OCI-M2 (cell line): Measurements from ENCODE around the gene FRYL.
"Not testable (repeated sequence)": the region's sequence is repeated elsewhere in the genome, so short reads cannot be mapped to it uniquely, and the experiment has no call there.

Experiments used
- DNase-seq: peaks from one replicate; lab custom pipeline; 2025; ENCODE audit not compliant: unreplicated experiment; lab: John Stamatoyannopoulos, UW

Gene FRYL

DNA sequence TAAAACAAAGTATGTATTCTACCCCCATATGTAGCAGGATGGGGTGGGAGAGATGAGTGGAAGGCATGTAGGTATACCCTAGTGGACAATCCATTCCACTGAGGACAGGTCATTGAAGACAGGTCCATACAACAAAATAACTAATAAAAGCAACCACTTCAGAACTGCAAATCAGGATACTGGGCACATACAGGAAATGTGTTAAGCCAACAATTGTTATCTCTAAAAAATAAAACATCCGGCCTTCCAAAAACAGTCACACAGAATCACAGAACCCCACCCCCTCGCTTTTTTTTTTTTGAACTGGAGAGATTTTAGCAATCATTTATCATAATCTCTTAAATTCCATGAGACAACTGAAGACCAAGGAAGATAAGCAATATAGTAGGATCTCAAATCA is 112.9 kb downstream of the FRYL start:
- no peak for DNase-seq

DNA sequence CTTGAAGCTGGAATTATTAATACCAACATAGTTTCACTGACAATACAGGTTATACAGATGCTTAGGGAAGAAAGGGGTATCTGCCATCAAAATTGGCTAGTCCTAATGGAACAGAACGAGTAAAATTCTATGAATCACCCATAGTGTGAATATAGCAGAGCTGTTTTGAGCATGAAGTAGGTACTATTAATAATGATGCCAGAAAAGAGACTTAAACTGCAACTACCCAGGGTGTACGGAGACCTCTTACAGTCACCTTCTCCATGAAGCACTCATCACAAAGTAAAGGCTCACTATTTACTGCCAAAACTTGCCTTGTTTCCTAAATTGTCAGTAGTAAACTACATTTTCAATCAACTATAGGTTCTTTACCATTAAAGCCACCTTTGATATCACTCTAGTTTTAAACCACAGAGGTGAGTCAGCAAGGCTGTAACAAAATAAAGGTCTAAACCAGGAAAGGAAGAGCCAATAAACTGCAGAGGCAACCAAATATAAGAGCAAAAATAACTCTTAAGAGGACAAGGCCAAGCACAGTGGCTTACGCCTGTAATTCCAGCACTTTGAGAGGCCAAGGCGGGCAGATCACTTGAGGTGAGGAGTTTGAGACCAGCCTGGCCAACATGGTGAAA is 114.4 kb downstream of the FRYL start:
- no peak for DNase-seq

DNA sequence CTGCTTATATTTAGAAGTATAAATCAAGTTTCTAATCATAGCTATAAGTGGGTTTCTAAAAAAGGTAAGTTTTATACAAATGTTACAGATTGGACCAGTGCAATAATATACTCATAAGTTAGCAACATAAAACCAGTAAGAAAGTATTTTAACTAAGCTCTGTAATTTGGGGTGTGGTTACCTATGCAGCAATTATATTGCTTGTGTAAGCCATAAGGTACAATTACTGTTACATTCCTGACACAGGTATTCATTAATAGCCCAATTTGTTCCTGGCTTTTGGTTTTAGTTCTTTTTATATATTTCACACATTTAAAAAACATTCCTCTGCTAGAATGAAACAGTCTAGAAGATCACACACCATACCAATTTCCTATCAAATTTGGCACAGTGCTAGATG is 115.1 kb downstream of the FRYL start:
- DNase-seq: no peak

DNA sequence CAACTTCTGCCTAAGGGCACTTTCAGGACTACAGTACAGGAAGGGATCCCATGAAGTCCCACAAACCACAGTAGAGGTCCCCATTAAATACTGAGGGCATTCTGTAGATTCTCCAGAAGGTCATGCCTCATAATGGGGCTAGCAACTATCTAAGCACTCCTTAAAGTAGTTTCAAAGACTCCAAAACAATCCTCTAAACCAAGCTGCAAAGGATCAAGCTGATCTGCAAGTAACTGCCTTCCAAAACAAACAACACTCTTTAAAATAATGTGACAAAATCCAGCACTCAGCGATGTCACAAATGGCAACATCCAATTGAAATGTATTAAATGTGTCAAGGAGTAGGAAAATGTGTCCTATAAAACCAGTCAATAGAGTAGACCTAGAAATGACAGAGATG is 118.7 kb downstream of the FRYL start:
- DNase-seq: no peak

DNA sequence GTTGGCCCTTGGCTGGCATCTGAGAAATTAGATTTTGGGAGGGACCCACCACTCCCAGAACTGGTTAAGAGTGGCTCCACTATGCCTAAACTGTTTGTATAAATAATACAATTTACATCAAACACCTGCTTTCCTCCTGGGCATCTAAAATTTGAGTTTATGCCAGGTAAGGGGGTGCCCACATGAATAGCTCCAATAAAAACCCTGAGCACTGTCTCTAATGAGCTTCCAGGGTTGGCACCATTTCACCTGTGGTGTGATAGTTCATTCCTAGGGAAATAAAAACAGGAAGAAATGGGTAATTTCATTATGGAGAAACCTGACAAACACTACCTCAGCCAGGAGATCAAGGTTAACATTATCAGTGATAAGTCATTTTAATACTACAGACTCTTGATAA is 119.7 kb downstream of the FRYL start:
- no peak for DNase-seq

DNA sequence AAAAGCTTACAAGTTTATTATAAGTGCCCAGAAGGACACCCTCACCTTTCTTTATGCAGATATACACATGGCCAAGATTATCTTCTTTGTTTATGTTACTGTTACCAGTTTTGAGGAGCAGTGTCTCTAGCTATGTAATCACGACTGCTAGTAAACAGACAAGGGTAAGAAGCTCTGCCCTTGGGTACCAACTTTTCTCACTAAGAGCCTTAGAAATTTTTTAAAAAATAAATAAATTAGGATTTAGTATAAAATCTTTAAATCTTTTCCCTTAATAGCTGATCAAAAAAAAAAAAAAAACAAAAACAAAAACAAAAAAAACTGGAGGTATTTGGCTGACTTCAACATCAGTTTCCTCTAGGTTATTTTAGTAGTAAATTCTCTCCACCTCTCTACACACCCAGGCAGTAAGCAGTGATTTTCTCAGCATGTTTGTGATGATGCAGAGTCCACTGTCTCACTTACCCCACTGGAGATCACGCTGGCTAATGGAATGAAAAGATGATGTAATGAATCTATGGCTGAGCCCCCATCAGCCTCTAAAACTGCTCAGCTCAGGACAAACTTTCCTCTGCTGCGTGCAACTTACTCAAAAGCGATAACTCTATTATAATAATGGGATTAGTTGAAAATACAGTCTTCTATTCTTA is 125.9 kb downstream of the FRYL start:
- DNase-seq: no peak

DNA sequence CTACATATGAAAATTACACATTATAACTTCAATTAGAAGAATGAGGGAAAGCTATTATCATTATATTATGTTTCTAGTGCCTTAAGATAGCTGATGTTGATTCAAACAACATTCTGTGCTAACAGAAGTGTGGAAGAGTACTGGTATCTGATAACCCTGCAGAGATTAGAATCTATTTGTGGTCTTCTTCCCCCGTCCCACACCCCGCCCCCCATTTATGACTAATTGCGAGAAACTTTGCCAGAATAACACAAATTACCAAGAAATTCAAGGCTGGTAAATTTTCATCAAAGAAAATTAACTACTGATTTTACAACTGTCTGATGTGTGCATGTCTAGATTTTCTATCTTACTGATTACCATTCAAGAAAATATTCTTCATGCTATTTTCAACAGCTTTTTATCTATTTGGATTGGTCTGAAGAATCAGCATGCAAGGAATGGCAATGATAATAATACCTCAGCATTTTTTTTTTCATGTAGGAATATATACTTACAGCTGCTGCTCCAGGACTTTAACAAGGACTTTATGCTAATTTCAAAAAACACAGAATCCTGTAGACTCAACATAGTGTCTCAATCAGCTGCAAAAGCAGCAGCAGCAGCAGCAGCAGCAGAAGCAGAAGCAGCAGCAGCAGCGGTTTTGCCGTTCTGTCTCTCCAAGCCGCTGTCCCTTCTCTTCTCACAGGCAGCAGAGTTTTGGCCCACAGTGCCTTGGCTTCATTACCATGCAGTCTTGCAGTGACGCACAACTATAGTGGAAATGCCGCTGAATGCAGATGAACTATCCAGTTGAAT is 126.7 kb downstream of the FRYL start:
- DNase-seq: no peak

DNA sequence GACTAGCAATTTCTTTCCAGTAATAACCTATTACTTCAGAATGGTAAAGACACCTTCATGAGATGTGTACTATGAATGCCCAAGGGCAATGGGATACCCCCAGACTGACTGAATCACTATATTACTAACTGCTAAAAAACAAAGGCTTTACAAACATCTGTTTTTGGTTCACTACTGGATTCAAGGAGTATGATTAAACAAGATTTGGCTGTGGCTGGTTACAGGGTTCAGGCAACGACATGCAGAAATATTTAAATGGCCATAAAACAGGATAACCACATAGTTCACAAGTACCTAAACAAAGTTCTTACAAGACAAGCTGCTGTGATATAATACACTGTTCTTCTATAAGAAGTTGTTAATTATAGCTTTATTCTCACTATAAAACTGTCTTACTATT is 128.2 kb downstream of the FRYL start:
- no peak for DNase-seq

DNA sequence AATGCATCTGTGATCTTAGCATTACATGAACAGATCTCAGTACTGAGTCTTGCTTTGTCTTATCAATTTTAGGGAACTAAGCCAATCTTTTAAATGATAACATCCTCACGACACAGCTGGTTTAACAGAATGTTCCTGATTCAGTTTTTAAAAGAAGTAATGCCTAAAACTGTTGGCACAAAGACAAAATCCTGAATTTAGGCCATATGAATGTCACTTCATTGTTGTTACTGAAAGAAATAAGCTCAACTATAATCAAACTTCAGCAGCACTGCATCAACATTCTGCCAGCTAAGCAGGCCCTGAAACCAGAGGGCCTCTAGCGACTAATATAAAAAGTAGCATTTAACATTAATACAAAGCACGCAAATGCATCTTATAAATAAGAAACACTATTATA is 130.6 kb downstream of the FRYL start:
- DNase-seq: no peak

DNA sequence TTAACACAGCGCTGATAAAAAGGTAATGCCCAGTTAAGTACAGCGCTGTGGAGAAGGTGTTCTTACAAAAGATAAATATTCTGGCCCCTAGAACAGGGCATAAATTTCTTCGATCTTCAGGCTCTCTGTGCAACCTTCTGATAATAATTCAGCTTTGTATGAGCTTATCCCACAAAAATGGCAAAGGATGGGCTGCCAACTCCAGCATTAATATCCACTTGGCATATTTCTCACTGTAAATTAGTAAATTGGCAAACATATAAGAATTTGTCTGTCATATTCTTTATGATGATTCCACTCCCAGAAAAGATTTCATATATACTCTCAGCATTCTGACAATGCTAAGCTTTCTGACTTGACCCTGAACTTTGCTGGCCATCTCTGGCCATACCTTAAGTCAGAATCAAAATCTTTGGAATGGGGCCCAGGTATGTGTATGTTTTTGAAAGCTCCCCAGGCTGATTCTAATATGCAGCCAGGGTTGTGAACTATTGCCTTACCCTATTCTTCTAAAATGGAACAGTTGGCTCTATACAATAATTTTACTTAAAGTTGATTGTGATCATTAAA is 134.8 kb downstream of the FRYL start:
- no peak for DNase-seq

DNA sequence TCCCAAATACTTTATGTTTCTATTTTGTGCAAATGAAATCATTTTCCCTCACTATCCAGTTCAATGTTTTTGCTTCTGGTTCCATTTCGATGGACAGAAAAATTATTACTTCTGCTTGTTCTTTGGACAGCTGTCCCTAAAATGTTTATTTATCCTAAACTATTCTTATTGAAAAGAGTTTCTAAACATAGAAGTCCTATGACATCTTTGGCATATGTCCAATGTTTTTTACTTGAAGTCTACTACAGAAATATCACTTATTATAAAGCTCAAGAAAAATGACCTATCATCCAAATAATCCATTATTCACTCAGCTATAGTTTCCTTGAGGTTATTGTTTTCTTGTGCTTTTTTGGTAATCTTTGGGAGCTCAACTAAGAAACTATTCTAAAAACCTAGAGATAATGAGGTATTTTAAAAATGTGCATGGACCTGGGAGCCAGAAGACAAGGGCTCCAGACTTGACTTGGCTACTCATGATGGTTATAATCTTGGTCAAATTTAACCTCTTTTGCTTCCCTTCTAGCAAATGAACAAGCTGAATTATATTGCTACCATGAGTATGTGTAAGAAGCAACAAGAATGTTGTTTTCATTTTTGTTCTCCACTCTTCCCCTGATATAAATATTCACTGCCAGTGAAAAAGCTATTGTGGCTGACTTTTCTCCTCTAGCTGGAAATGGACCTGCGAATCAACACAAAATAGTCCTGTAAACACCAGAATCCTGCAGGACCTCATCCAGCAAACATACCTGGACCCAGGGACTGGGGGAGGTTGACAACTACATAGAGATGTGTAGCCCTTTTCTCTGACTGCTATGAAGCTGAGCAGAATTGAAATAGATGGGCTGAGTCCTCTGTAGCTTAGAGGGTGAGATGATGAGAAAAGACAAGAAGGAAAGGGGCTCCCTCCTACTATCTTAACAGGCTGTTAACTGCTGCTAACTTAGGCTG is 137.4 kb downstream of the FRYL start:
- no peak for DNase-seq

DNA sequence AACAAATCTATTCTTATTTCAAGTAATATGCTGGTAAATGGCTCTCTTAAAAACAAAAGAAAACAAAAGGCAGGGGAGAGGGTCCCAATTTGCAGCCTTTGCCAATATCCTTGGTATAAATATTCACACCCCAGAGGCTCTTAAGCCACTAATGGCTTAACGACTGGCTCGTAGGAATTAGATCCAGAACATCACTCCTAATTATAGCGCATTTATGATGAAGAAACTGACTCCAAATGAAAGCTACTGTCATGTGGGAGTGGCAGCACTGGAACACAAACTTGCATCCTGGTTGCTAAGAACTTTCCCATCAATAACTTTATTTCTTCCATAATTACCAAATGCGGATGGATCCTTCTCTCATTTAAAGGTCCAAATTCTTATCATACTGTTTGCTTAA is 138.7 kb downstream of the FRYL start:
- DNase-seq: no peak

DNA sequence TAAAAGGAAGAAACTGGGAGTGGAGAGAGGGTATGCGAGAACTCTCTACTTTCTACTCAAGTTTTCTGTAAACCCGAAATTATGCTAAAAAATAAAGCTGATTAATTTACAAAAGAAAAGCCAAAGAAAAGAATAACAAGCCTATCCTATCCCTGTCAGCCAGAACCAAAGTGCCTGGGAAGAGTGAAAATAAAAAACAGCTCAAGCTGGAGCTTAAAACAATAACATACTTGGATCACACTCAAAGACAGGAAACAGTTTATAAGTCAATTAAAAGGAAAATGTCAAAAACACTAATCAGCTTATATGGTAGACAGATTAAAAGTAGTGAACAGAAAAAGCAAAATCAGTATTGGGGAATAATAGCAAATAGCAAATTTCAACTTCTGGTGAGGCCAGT is 139.4 kb downstream of the FRYL start:
- DNase-seq: no peak

DNA sequence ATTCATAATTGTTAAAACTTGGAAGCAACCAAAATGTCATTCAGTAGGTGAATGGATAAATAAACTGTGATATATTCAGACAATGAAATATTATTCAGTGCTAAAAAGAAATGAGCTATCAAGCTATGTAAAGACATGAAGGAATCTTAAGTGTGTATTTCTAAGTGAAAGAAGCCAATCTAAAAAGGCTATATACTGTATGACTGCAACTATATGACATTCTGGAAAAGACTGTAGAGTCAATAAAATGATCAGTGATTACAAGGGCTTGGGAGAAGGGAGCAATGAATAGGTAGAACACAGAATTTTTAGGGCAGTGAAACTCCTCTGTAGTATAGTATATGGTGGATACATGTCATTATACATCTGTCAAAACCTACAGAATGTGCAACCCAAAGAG is 139.9 kb downstream of the FRYL start:
- DNase-seq: no peak

DNA sequence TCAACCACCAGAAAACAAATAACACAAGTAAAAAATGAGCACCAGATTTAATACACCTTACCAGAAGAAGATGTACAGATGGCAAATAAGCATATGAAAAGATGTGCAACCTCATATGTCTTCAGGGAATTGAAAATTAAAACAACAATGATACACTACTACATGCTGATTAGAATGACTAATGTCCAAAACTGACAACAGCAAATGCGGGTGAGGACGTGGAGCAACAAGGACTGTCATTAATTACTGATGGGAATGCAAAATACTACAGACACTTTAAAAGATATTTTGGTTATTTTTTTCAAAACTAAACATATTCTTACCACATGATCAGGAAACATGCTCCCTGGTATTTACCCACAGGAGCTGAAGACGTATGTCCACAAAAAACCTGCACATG is 140.3 kb downstream of the FRYL start:
- DNase-seq: no peak

DNA sequence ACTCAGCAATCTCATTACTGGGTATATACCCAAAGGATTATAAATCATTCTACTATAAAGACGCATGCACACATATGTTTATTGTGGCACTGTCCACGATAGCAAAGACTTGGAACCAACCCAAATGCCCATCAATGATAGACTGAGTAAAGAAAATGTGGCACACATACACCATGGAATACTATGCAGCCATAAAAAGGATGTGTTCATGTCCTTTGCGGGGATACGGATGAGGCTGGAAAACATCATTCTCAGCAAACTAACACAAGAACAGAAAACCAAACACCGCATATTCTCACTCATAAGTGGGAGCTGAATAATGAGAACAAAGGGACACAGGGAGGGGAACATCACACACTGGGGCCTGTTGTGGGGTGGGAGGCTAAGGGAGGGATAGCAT is 141.5 kb downstream of the FRYL start:
- DNase-seq: not testable (repeated sequence)

DNA sequence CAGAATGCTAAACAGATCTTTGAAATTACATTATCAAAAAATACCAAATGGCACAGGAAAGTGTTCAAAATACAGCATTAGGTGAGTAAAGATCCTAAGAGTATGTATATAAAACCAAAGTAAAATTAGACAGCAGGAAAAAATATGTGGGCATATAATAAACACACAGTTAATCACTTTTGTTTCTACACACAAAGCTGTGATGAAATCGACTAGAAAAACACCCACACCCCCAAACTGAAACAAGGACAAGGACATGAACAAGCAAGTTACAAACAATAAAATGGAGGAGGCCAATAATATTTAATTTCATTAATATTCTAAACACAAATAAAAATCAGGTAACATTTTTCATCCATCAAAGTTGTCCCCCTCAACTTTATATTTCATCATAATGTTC is 143.2 kb downstream of the FRYL start:
- no peak for DNase-seq

DNA sequence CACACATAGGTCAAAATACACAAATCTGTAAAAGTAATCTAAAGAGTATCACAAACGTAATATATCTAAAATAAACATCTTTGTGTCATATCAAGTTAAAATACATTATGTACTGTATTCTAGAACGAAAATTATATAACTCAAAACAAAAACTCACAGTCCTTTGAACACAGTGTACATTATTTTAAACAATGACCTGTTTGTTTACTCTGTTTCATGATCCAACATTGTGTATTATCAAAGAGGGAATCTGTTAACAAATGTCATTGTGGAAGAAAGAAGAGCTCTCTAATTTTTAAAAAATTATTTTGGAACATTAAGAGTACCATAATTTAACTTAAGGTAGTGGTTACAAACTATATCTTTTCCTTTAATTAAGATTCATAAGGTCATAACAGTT is 144.1 kb downstream of the FRYL start:
- DNase-seq: no peak

DNA sequence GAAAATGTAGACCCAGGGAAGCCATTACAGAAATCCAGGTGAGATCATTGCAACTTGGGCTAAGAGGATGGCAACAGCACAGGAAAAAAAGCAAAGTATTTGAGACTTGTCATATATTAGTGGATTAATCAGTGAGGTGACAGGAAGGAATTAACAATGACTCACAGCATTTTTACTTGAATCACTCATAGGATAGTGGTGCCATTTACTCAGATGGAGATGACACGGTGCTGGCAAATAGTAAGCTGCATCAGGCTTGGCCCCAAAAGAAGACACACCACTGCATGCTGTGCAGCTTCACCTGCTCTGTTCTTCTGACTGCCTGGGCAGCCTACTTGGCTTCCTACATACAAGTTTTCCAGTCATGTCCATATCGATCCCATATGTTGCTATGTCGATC is 144.8 kb downstream of the FRYL start:
- no peak for DNase-seq

DNA sequence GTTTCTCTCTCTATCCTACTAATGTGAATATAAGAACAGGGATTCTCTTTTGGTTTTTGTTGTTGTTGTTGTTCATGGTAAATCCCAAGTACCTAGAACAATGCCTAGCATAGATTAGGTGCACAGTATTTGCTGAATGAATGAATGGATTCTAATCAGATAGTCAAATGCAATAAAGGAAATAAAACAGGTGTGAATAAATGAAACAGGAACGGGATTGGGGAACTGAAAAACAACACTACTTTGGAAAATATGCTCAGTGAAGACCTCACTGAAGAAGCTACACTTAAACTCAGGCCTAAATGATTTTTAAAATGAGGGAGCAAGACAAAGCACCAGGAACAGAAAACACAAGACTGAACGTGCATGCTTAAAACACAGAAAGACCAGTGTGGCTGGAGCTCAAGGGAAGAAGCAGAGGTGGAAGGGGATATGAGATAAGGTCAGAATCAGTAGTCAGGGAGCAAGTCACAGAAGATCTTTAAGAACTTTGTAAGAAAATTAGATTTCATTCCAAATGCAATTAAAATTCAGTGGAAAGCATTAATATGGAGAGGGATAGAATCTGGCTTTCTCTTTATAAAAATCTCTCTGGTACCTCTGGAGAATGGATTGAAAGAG is 145.3 kb downstream of the FRYL start:
- DNase-seq: no peak

DNA sequence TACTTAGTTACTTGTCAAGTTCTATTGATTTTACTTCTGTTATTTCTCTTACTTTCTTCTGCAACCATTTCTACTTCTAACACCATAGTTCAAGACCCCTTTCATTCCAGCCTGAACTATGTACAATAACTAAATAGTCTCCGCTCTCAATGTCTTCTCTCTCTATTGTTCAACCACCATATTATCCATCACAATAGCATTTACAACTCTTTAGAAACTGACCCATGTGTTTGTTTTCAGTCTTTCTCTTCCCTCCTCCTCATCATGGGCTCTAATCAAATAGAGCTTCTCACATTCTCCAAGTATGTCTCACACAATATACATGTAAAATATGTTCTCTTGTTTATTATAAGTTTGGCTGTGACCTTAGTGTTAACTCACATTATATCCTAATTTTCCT is 146.4 kb downstream of the FRYL start:
- DNase-seq: no peak
